Esophagus muscularis mucosa (tissue), 4 donors: ENCODE results near the gene BRD7. TPM values are rescaled to one million over a fixed set of nuclear protein-coding genes. Genes with fewer than 3 reads are reported as not detected.
A peak's percentile ranks its signal among the peaks of the same experiment; 100 is the strongest.

Source experiments
- DNase-seq: peaks from one replicate; pipeline ENCODE4 v3.0.0-alpha.2; 2017; ENCODE audit errors: extremely low spot score
- H3K27ac ChIP-seq, 4 donors: fragments of 200-600 bp; sonication (generic); replicated peaks in 1 of 4; 1 replicate in 3 of 4; 2 replicates in 1 of 4; pipeline ENCODE4 v1.5.1; 2016 to 2019; ENCODE audit warnings: mild to moderate bottlenecking in 1 of 4
- H3K27me3 ChIP-seq, 4 donors: fragments of 200-600 bp; sonication (generic); one replicate each; pipeline versions ENCODE4 v1.5.1 to v1.6.0; 2016 to 2019
- H3K36me3 ChIP-seq, 4 donors: fragments of 200-600 bp; sonication (generic); one replicate each; pipeline ENCODE4 v1.5.1; 2016 to 2019
- H3K4me1 ChIP-seq, 4 donors: fragments of 200-600 bp; sonication (generic); one replicate each; pipeline ENCODE4 v1.5.1; 2016 to 2019
- H3K4me3 ChIP-seq, 4 donors: fragments of 200-600 bp; sonication (generic); 1 replicate in 2 of 4; 2 replicates in 2 of 4; pipeline ENCODE4 v1.5.1; 2016 to 2019; ENCODE audit warnings: mild to moderate bottlenecking in 4 of 4, moderate library complexity in 1 of 4
- H3K9me3 ChIP-seq, 4 donors: fragments of 200-600 bp; sonication (generic); 1 replicate in 3 of 4; 2 replicates in 1 of 4; pipeline ENCODE4 v1.5.1; 2016 to 2019
- EP300 ChIP-seq: sonication (generic); formaldehyde crosslinking; IDR thresholded peaks from one replicate; pipeline ENCODE4 v1.6.1; 2017; ENCODE audit warnings: antibody characterized with exemption
- POLR2A ChIP-seq: fragments of 450-650 bp; IDR thresholded peaks from one replicate; pipeline ENCODE4 v1.6.1; 2017; ENCODE audit warnings: antibody characterized with exemption, moderate library complexity, mild to moderate bottlenecking, low read depth
- POLR2AphosphoS5 ChIP-seq, 2 donors: sonication (generic); formaldehyde crosslinking; IDR thresholded peaks; one replicate each; pipeline ENCODE4 v1.6.1; 2017; ENCODE audit warnings: antibody characterized with exemption in 2 of 2
- WGBS: methylation state at CpG from one replicate; pipeline ENCODE4 v1.1.5; 2018; 5-methylcytosine and 5-hydroxymethylcytosine counted together
- intact Hi-C: fragments of 100-400 bp; cut with DNase I; formaldehyde crosslinking; loops from one replicate; pipeline ENCODE4 v1.15.1; 2023
- total RNA-seq, 4 donors: library from RNA; depleted of rRNA; stranded (reverse); fragments of >200 nt; gene quantifications; one replicate each; pipeline versions ENCODE4 v1.1.0 to v1.2.1, GENCODE V29; 2016
- TF ChIP-seq, protein P1 (sequence below), 3 experiments: fragments of 200-600 bp in 2 of 3; fragments of 450-650 bp in 1 of 3; sonication (generic) in 2 of 3; IDR thresholded peaks; one replicate each; pipeline ENCODE4 v1.5.1; 2017 to 2019; ENCODE audit warnings: antibody characterized with exemption in 3 of 3, mild to moderate bottlenecking in 2 of 3, moderate library complexity in 1 of 3

BRD7 gene
- total RNA-seq = 10 to 100 TPM; 49.5 to 68.1 (median 56.5) TPM

DNA sequence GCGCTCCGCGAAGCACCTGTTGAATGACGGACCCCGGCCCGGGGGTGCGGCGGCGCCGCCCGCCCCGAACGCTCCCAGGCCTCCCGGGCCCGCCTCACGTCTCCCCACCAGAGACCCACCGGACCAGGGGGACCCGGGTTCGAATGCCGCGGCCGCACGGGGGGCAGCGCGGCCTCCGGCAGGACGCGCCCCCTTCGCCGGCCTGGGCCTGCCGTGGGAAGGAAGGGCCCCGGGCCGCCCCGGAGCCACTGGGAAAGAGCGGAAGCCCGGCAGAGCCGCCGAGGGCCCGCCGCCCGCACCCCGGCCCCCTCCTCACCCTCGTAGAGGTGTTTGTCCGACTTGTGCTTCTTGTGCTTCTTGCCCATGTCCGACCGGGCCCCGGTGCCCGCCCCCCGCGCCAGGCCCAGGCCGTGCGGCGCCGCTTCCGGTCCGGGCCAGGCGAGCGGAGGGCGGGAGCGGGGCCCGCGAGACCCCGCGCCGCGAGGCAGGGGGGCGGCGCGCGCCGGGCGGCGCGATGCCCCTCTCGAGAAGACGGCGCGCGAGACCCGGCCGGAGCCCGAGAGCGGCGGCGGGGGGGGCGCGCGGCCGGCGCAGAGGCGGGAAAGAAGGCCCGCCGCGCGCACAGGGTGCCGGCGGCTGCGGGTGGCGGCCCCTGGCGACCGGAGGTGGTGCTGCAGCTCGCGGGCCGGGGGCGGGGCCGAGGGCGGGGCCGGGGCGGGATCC is at the start of gene BRD7:
Gene BRD7 (minus strand): TSS at position 579 of the 723 bp plus-strand sequence. CDS start 214 bp downstream, at position 365.
- TF ChIP-seq POLR2A (no peak), POLR2AphosphoS5 (IDR thresholded peaks at IDR 0.05) (no peak), EP300 (no peak)
- TF ChIP-seq, protein P1, sequence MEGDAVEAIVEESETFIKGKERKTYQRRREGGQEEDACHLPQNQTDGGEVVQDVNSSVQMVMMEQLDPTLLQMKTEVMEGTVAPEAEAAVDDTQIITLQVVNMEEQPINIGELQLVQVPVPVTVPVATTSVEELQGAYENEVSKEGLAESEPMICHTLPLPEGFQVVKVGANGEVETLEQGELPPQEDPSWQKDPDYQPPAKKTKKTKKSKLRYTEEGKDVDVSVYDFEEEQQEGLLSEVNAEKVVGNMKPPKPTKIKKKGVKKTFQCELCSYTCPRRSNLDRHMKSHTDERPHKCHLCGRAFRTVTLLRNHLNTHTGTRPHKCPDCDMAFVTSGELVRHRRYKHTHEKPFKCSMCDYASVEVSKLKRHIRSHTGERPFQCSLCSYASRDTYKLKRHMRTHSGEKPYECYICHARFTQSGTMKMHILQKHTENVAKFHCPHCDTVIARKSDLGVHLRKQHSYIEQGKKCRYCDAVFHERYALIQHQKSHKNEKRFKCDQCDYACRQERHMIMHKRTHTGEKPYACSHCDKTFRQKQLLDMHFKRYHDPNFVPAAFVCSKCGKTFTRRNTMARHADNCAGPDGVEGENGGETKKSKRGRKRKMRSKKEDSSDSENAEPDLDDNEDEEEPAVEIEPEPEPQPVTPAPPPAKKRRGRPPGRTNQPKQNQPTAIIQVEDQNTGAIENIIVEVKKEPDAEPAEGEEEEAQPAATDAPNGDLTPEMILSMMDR (IDR thresholded peaks at IDR 0.05) = peak; percentile 48 to 81 (median 52)
- Histone ChIP-seq H3K27ac (peak within 1 kb of the TSS; percentile 77 to 85 (median 82)), H3K36me3 (peaks cover 0 to 15% (median 11%) of the 10 kb centered on the region in 4 donors), H3K27me3 (no peaks in the 10 kb centered on the region), H3K4me1 (peaks cover 30 to 68% (median 67%) of the 10 kb centered on the region in 4 donors), H3K4me3 (peak within 1 kb of the TSS; percentile 77 to 99 (median 98)), H3K9me3 (no peaks in the 10 kb centered on the region)
- WGBS = 1% methylated on average over 26 of the region's 109 CpGs
- intact Hi-C loops = loop anchor here (2.0 to 10.0 kb wide), 7 partner anchors 121 to 374 kb away; partner anchors contain the start of genes CYLD, HEATR3, NKD1 and TENT4B
- DNase-seq = no peak

DNA sequence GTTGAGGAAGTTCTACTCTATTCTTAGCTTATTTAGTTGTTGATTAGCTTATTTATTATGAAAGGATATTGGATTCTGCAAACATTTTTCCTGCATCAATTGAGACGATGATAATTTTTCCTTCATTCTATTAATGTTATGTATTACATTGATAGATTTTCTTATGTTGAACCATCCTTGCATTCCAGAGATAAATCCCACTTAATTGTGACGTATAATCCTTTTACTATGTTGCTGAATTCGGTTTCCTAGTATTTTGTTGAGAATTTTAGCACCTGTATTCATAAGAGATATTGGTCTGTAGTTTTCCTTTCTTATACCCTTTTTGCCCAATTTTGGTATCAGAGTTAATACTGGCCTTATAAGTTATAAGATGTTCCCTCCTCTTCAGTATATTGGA is 47.6 kb upstream of the BRD7 start:
- TF ChIP-seq EP300 = no peak
- TF ChIP-seq, protein P1 (IDR thresholded peaks at IDR 0.05) = no peak
- no peak for TF ChIP-seq POLR2A
- TF ChIP-seq POLR2AphosphoS5 (IDR thresholded peaks at IDR 0.05) = no peak
- no peak for DNase-seq
- 74% methylated on average over 3 of the region's 3 CpGs for WGBS
- intact Hi-C loops = no loop called here
- Histone ChIP-seq H3K36me3 (no peaks in the 10 kb centered on the region), H3K27me3 (no peaks in the 10 kb centered on the region), H3K4me1 (no peaks in the 10 kb centered on the region), H3K27ac (no peak overlapping the region), H3K4me3 (no peak overlapping the region), H3K9me3 (peaks cover 0 to 55% (median 38%) of the 10 kb centered on the region in 4 donors)

DNA sequence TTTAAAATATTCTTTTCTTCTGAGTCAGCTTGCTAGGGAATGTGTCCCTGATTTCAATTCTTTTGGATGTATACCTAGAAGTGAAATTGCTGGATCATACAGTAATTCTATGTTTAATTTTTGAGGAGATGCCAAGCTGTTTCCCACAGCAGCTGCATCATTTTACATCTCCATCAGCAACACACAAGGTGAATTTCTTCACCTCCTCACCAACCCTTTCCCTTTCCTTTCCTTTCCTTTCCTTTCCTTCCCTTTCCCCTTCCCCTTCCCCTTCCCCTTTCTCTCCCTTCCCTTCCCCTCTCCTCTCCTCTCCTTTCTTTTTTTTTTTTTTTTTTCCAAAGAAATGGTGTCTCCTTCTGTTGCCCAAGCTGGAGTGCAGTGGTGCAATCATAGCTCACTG is 45.4 kb upstream of the BRD7 start:
- intact Hi-C loops = no loop called here
- no peaks in the 10 kb centered on the region for H3K27me3 ChIP-seq
- TF ChIP-seq, protein P1 (IDR thresholded peaks at IDR 0.05) = no peak
- TF ChIP-seq EP300 (no peak), POLR2AphosphoS5 (IDR thresholded peaks at IDR 0.05) (no peak), POLR2A (no peak)
- H3K36me3 ChIP-seq = no peaks in the 10 kb centered on the region
- H3K4me3 ChIP-seq = no peak overlapping the region
- no peaks in the 10 kb centered on the region for H3K4me1 ChIP-seq
- DNase-seq = peak; percentile 21
- H3K9me3 ChIP-seq = peaks cover 0 to 44% (median 32%) of the 10 kb centered on the region in 4 donors
- no peak overlapping the region for H3K27ac ChIP-seq

DNA sequence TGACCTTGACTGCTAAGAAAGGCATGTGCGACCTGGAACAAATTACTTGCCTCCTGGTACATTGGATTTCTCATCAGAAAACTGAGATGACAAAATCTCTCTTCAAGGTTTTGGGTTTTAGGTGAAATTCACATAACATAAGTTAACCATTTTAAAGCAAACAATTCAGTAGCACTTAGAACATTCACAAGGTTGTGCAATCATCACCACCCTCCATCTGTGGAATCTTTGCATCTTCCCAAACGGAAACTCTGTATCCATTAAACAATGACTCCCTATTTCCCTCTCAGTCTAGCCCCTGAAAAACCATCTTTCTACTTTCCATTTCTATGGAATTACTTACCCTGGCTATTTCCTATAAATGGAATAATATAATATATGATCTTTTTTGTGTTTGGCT is 42.2 kb upstream of the BRD7 start:
- Histone ChIP-seq H3K36me3 (no peaks in the 10 kb centered on the region), H3K27ac (no peak overlapping the region), H3K27me3 (no peaks in the 10 kb centered on the region), H3K4me1 (no peaks in the 10 kb centered on the region), H3K9me3 (peaks cover 0 to 14% (median 6%) of the 10 kb centered on the region in 4 donors), H3K4me3 (no peak overlapping the region)
- intact Hi-C loops = no loop called here
- no peak for DNase-seq
- 84% methylated on average over 2 of the region's 2 CpGs for WGBS
- TF ChIP-seq, protein P1 (IDR thresholded peaks at IDR 0.05) = no peak
- no peak for TF ChIP-seq POLR2AphosphoS5 (IDR thresholded peaks at IDR 0.05)
- no peak for TF ChIP-seq POLR2A
- TF ChIP-seq EP300 = no peak
